Glutamatergic neuron (in vitro differentiated cells): ENCODE measurements around the gene GTF2E1. TPM values are rescaled to one million over a fixed set of nuclear protein-coding genes. Genes with fewer than 3 reads are reported as not detected.
"Not testable (repeated sequence)": the region's sequence is repeated elsewhere in the genome, so short reads cannot be mapped to it uniquely, and the experiment has no call there.

Experiments
- DNase-seq: peaks from one replicate; pipeline ENCODE4 v3.0.0; 2022
- H3K27ac Mint-ChIP-seq: one replicate; pipeline ENCODE4 v1.8.0; 2020; ENCODE audit warnings: mild to moderate bottlenecking, mixed read lengths, inconsistent platforms; ENCODE audit not compliant: unreplicated experiment
- H3K27me3 Mint-ChIP-seq: one replicate; pipeline ENCODE4 v1.8.0; 2020; ENCODE audit warnings: mild to moderate bottlenecking, moderate library complexity, mixed read lengths, inconsistent platforms; ENCODE audit not compliant: unreplicated experiment
- H3K36me3 Mint-ChIP-seq: one replicate; pipeline ENCODE4 v1.8.0; 2020; ENCODE audit warnings: mild to moderate bottlenecking, mixed read lengths, inconsistent platforms; ENCODE audit not compliant: unreplicated experiment
- H3K4me1 Mint-ChIP-seq: one replicate; pipeline ENCODE4 v1.8.0; 2020; ENCODE audit warnings: mild to moderate bottlenecking, low read depth, mixed read lengths, inconsistent platforms; ENCODE audit not compliant: unreplicated experiment
- H3K4me3 Mint-ChIP-seq: one replicate; pipeline ENCODE4 v1.8.0; 2020; ENCODE audit warnings: mild to moderate bottlenecking, mixed read lengths, inconsistent platforms; ENCODE audit not compliant: unreplicated experiment
- H3K9me3 Mint-ChIP-seq: one replicate; pipeline ENCODE4 v1.8.0; 2020; ENCODE audit warnings: mild to moderate bottlenecking, moderate library complexity, mixed read lengths, inconsistent platforms; ENCODE audit not compliant: unreplicated experiment
- CTCF ChIP-seq: fragments of 200-600 bp; sonication (generic); IDR thresholded peaks from one replicate; pipeline ENCODE4 v1.5.0; 2021; ENCODE audit not compliant: partially characterized antibody, unreplicated experiment
- total RNA-seq: library from RNA; stranded (reverse); fragmentation: NEBNext Ultra II Directional; extraction: Animal tissue kit (Norgen Biotek cat#: 25700); gene quantifications from one replicate; pipeline ENCODE4 v1.2.1, GENCODE V29; 2021; ENCODE audit not compliant: unreplicated experiment

GTF2E1 gene
- total RNA-seq, 1 donor from 2014 or later, result 40.5 TPM

- Mint-ChIP-seq H3K4me1 (peaks cover 6% of the 10 kb centered on the region), H3K4me3 (no peak overlapping the region), H3K36me3 (no peaks in the 10 kb centered on the region), H3K9me3 (peaks cover 2% of the 10 kb centered on the region), H3K27me3 (peaks cover 3% of the 10 kb centered on the region), H3K27ac (no peak overlapping the region)
- no peak for DNase-seq
- no peak for TF ChIP-seq CTCF
Observed at GRCh38 chr3:120772081-120772480, 29.5 kb downstream of the GTF2E1 start.

GRCh38 chr3:120773932-120774331, 31.4 kb downstream of the GTF2E1 start:
- Mint-ChIP-seq H3K4me3 (no peak overlapping the region), H3K27ac (no peak overlapping the region), H3K4me1 (peaks cover 4% of the 10 kb centered on the region), H3K27me3 (peaks cover 3% of the 10 kb centered on the region), H3K9me3 (peaks cover 2% of the 10 kb centered on the region), H3K36me3 (no peaks in the 10 kb centered on the region)
- no peak for DNase-seq
- no peak for TF ChIP-seq CTCF

GRCh38 chr3:120775411-120775810, 32.9 kb downstream of the GTF2E1 start:
- DNase-seq, result no peak
- Mint-ChIP-seq H3K27ac (no peak overlapping the region), H3K36me3 (no peaks in the 10 kb centered on the region), H3K9me3 (peaks cover 2% of the 10 kb centered on the region), H3K27me3 (peaks cover 2% of the 10 kb centered on the region), H3K4me1 (peaks cover 5% of the 10 kb centered on the region), H3K4me3 (no peak overlapping the region)
- no peak for TF ChIP-seq CTCF

- no peak overlapping the region for H3K4me3 Mint-ChIP-seq
- no peak for TF ChIP-seq CTCF
- peaks cover 5% of the 10 kb centered on the region for H3K36me3 Mint-ChIP-seq
- H3K27ac Mint-ChIP-seq, result no peak overlapping the region
- peaks cover 4% of the 10 kb centered on the region for H3K4me1 Mint-ChIP-seq
- no peaks in the 10 kb centered on the region for H3K9me3 Mint-ChIP-seq
- DNase-seq, result no peak
- H3K27me3 Mint-ChIP-seq, result peaks cover 2% of the 10 kb centered on the region
Observed at GRCh38 chr3:120778776-120779175, 36.2 kb downstream of the GTF2E1 start.

- peaks cover 4% of the 10 kb centered on the region for H3K4me1 Mint-ChIP-seq
- DNase-seq, result no peak
- H3K4me3 Mint-ChIP-seq, result no peak overlapping the region
- peaks cover 2% of the 10 kb centered on the region for H3K27me3 Mint-ChIP-seq
- H3K27ac Mint-ChIP-seq, result no peak overlapping the region
- TF ChIP-seq CTCF, result no peak
- H3K9me3 Mint-ChIP-seq, result no peaks in the 10 kb centered on the region
- peaks cover 5% of the 10 kb centered on the region for H3K36me3 Mint-ChIP-seq
Observed at GRCh38 chr3:120780977-120781376, 38.4 kb downstream of the GTF2E1 start.

- H3K4me3 Mint-ChIP-seq, H3K9me3 Mint-ChIP-seq, H3K4me1 Mint-ChIP-seq, H3K36me3 Mint-ChIP-seq, DNase-seq, H3K27me3 Mint-ChIP-seq, H3K27ac Mint-ChIP-seq: not testable (repeated sequence)
Observed at GRCh38 chr3:120785832-120786231, 43.3 kb downstream of the GTF2E1 start.
